ENCODE measurements around the gene EXT2. TPM values are rescaled to one million over a fixed set of nuclear protein-coding genes. Genes with fewer than 3 reads are reported as not detected.

Gene EXT2
- total RNA-seq, 1 experiment from 2014 or later: 259 TPM

DNA sequence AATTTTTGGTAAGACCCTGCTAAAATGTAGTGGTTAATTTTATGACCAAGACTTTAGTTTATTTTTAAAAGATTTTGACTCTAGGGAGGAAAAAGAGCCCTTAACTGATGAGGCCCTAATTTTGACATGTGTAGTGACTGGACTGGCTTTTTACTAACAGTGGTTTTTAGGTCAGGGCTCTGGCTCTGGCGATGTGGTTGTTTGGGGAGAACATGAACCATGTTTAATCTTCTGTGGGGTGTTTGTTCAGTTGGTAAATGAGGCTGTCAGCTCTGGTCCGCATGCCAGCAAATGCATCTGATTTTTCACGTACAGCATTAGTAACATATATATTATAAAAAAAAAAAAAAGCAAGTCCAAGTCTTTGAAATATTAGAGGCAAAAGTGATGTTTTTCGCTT, 104.3 kb downstream of the EXT2 start:
- DNase-seq (ENCODE audit: low read depth): no peak

DNA sequence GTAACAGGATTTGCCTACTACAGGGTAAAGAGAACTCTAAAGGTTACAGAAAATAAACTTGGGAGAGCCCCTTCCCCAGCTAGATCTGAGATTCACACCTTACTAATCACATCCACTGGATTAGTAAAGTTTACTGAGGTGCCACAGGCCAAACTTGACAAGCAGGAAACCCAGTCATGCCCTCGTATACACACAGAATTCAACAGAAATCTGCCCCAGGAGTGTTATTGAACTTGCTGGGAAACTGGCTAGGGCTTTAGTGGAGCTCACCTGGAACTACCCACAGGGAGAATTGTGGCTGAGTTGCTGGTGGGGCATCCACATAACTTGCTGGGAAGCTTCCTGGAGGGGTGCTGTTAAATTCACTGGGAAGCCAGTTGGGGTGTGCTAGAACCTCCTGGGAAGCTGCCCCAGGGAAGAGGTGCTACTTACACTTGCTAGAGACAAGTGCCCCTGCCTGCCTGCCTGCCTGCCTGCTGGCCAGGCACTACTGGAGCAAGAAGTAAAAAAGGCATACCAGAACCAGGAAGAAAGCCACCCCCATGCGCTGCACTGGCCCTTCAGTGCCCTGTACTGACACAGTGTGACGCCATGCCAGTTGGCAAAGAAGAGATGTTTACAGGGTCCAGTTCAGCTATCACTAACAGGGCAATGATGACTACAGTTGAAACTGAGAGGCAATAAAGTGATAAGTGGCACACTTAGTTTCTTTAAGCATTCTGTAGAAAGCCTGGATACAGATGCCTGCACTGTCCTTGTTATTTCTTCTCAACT, 108.0 kb downstream of the EXT2 start:
- no peak for DNase-seq (ENCODE audit: low read depth)

DNA sequence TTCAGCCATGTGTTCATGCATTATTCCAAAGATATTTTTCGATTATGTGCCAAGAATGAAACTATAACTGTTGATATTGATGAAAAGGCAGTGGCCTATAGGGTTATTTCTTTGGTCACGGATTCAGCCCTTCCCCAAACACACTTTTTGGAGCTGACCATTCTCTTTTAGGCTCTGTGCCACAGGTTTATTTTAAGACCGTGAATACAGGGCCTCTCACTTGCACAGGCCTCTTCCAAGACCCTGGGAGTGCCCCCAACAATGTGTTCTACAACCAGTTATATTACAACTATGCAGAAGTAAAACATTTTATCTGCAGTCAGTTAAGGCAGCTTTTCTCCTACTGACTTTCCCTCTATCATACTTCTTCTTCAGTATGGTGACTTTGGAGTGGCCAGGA, 109.9 kb downstream of the EXT2 start:
- no peak for DNase-seq (ENCODE audit: low read depth)

DNA sequence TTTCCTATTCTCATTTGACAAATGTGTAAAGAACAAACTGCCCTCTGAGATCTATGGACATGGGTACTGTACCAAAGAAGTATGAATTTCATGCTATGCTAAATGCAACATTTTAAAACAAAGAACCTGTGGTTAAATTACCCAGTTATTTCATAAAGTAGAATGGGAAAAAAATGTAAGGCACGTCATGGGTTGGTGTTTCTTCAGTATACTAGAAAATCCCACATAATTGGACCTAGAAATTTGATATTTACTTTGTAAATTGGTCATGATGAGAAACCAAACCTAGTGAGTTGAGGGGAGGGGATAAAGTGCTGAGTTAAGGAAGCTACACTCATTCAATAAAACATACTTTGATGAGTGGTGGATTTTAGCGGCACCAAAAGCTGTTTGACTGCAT, 110.4 kb downstream of the EXT2 start:
- DNase-seq (ENCODE audit: low read depth): no peak

DNA sequence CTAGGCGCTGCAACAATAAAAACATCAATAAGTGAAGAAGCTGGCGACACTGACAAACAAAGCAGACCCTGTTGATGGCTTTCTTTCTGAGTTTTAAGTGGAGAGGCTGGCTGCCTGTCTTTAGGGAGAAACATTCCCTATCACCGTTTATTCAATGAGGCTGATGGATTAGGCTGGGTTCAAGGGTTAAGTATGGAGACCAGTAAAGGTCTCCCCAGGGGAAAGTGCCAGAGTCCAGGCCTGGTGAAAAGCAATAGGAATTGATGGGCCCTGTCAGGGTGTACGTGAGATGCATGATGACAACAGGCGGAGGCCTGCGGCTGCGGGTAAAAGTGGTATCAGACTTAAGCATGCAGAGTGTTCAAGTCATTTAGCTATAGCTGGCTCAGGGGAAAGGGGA, 111.8 kb downstream of the EXT2 start:
- no peak for DNase-seq (ENCODE audit: low read depth)

DNA sequence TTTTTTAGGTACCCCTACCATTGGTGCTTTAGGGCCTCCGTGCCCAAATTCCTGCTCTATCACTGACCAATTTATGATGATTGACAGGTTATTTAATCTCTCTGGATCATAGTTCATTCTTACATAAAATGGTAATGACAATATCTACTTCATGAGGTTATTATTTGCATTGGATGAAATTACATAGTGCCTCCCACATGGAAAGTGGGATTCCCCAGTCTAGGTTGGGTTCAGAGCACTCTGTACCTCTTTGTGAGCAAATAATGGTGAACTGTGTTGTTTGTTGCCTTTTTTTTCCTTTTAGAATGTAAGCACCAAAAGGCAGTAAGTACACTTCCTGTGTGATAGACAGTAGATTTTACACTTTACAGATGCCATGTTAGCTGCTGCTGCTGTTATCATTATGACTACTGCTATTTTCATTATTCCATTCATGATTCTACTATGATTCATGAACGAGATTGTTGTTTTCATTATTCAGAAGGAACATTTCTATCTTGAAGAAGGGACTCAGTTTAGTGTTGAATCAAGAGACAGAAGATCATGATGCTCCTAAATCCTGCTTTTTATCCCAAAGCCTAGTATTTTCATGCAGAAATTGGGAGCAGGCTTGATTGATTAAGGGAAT, 113.6 kb downstream of the EXT2 start:
- DNase-seq (ENCODE audit: low read depth): no peak

DNA sequence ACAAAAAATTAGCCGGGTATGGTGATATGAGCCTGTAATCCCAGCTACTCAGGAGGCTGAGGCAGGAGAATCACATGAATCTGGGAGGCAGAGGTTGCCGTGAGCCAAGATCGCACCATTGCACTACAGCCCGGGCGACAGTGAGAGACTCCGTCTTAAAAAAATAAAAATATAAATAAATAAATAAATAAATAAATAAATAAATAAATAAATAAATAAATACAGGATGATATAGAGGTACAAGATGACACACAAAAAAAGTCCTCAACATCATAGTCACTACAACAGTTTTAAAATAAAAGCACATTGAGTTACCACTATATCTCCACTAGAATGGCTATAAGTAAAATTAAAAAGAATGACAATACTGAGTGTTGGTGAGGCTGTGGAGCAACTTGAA, 116.7 kb downstream of the EXT2 start:
- DNase-seq (ENCODE audit: low read depth): no peak

DNA sequence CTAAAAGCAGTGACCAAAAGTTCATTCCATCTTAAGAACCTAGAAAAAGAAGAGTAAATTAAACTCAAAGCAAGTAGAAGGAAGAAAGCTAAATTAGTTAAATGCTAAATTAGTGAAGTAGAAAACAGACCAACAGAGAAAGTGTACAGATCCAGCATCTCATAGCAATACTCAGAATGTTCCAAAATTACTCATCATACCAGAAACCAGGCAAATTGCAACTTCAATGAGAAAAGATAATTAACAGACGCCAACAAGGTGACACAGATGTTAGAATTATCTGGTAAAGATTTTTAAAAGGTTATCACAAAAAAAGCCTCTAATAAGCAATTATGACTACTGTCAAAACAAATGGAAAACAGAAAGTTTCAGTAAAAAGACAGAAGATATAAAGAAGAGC, 117.7 kb downstream of the EXT2 start:
- DNase-seq (ENCODE audit: low read depth): no peak

DNA sequence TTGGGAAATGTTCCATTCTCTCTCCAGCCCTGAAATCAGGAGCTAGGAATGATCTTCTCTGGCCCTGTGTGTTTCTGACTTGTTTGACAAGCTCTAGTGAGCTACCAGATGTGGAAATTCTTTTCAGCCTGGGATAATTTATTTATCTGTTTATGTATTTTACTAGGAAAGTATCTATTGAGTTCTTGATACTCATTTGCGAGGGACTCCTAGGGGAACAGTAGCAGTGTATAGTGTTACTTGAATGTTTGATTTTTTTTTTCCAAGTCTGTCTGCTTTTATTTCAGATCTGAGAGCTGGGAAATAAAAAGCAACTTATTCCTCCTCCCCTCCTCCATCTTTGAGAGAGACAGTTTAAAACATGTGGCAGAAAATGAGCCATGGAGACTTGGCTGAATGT, 122.0 kb downstream of the EXT2 start:
- DNase-seq (ENCODE audit: low read depth): no peak

DNA sequence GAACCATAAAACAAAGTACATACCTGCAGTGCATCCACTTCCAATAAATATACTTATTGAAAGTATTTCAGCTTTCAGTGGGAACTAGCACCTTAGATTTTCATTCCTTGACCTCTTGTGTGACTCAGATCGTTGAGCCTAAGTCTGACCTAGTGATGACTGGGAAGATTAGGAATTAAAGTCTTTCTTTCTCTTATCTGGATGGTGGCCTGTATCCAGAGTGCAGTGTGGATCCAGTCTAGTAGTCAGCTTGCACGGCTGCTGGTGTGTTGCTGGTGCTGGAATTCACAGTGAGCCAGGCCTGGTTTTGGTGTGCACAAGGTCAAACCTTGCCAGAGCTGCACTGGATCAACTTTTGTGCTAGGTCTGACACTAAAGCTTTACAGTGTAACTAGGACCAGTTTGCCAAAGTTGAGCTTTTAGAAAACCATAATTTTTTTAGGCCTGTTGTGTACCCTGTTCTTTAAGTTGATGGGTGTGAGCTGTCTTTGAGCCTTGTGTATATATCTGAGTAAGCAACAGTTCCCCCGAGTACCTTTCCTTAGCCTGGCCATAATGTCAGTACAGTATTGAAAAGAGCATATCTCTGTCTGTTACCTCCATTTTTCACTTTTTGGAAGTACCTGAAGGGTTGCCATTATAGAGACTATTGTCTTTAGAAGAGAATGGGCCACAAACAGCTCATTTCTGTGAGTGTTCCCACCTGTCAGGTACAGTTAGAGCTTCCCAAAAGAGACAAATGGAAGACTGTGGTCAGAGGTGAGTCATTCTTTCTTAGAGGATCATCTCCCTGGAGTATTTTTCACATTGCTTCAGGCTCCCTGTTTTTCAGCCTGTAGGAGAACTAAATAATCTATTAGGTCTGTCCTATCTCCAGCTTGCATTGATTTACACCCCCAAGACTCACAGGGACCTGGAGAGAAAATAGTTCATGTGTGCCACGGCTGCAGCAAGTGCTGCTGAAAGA, 124.6 kb downstream of the EXT2 start:
- peak; percentile 34 for DNase-seq (ENCODE audit: low read depth)

DNA sequence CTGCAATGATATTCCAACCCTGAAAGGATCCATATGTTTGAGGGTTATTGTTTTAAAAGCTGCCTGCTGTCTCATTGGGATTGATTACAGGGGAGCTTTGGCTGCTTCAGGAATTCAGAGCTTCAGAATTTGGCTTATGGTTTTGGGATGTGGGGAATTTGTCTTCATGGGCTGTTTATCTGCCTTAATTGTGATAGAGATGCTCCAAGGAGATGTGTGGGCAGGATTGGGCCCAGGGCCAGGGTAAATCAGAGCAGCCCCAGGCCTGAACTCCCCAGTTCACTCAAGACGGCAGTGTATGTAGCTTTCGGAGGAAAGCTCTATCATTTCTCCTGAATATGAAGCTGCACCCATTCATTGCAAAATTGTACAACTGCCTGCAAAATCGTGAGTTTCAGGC, 126.0 kb downstream of the EXT2 start:
- no peak for DNase-seq (ENCODE audit: low read depth)

DNA sequence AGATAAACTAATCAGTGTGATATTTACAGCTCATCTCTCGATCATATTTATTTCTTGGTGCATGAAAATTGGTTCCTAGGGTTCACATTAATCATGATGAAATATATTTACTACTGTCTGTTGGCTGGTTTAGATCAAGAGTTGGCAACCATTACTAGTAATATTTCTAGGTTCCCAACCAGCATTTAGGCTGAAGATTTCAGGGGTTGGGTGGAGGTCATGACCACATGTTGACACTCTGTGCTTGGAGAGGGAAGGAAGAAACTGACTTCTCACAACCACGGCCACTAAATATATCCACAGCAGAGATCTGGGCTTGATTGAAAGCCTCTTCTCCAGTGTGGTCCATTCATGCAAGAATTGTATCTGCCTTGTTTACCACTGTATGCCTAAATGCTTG, 126.5 kb downstream of the EXT2 start:
- DNase-seq (ENCODE audit: low read depth): no peak

DNA sequence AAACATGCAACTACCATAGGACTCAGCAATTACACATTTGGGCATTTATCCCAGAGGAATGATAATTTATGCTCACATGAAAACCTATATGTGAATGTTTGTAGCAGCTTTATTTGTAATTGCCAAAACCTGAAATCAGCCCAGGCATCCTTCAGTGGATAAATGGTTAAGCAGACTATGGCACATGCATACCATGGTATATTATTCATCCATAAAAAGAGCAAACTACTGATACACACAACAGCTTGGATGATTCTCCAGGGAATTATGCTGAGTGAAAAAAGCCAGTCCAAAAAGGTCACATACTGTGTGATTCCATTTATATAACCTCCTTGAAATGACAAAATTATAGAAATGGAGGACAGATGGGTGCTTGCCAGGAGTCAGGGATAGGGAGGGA, 127.8 kb downstream of the EXT2 start:
- DNase-seq (ENCODE audit: low read depth): peak; percentile 25

DNA sequence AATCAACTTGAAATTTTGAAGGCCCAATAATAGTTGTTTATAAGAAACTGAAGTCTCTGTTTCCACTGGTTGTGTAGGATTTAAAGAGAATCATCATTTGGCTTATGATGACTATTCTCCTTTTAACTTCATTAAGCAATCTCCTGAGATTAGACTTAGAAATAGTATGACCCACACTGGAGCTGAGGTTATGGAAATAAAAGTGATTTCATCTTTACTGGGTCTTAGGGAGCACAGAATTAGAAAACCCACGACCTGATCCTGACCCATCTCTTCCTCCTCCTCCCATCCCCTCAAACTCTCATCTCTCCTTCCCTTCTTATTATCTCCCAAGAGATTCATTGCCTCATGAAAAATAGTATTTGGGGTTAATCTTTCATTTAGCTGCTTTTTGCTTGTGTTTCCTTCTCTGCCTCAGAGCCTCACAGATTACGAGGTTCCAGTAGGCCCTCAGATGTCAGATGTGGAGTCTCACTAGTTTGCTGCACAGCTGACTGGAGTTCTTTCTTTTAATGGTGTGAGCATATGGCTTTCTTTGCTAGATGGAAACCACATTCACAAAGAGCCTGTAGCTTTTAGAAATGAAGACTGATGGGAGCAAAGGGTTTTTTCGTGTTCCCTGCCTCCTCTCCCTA, 129.5 kb downstream of the EXT2 start:
- no peak for DNase-seq (ENCODE audit: low read depth)

DNA sequence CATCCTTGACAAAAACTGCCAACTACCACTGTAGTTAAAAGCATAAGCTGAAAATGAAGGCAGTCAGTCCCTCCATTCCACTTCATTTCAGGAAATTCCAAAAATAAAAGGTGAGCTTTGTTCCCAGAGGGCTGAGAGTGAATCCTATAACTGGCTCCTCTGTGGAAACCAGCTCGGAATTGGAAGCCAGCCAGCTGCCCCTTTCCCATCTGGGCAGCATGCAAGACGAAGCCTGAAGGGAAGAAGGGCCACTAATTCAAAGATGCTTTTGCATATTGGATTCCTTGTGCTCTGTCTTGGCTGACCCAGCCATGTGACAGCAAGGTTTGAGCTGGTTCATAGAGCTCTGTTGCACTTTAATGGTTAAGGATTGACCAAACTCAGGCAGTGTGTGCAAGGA, 131.0 kb downstream of the EXT2 start:
- DNase-seq (ENCODE audit: low read depth): no peak

DNA sequence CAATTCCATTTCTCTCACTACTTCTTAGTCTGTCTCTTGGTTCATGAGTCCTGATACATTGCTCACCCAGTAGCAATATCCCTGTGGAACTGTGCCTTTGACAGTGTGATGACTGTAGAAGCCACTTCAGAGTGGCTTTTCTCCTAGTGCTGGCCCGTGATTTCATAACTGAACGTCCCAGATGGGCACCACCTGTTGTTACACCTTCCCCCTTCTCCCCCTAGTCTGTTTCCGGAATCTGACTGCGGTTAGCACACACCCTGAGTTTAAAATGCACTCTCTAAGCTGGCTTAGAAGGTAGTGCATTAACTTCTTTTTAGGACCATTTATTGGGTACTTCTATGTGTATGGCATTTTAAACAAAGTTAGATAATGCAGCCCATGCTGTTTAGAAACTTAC, 131.5 kb downstream of the EXT2 start:
- no peak for DNase-seq (ENCODE audit: low read depth)

DNA sequence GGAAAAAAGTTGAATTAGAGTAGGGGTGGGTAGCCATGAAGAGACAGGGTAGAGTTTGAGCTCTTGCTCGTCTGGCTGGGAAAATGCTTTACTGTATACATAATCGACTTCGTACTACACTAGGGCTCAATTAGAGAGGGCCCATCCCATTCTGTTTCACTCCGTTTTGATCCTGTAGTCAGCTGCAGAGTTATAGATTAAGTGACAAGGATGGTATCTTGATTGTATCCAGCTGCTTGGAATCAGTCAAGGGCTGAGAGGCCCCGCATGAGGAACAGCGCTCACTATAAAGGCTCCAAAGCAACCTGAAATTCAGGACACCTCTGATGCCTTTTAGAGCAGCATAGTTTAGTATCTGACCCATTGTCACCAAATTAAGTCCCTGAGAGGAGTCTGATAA, 132.9 kb downstream of the EXT2 start:
- DNase-seq (ENCODE audit: low read depth): no peak

DNA sequence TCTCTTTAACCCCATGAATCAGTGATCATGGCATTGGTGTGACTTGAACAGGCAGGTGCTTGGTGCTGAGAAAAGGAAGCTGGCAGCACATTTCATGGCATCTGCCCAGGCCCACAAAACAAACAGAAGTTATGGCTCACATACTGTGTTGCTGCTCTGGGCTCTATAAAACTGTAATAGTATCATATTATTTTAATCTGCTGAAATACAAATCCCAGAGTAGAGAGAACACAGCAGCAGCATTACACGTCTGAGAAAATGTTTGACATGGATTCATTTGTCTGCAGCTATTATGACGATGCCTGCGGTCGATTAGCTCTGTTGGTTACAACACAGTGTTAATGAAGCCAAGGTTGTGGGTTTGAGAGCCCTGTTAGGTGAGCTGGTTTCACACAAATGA, 133.6 kb downstream of the EXT2 start:
- no peak for DNase-seq (ENCODE audit: low read depth)

DNA sequence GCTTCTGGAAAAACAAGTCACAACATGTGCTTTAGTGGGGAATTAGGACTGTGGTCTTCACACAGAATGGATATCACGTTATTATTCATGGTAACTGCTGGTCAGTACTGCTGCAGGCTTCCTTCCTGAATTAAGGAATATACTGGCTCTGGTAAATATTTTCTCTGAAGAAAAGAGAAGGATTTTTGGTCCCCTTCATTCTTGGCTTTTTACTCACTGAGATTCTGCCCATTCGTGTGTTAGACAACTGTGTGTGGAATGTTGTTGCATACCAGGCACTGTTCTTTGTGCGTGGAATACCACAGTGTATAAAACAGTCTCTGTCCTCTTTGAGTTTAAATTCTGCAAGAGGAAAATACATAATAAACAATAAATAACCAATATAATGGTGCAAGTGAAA, 134.1 kb downstream of the EXT2 start:
- DNase-seq (ENCODE audit: low read depth): no peak

DNA sequence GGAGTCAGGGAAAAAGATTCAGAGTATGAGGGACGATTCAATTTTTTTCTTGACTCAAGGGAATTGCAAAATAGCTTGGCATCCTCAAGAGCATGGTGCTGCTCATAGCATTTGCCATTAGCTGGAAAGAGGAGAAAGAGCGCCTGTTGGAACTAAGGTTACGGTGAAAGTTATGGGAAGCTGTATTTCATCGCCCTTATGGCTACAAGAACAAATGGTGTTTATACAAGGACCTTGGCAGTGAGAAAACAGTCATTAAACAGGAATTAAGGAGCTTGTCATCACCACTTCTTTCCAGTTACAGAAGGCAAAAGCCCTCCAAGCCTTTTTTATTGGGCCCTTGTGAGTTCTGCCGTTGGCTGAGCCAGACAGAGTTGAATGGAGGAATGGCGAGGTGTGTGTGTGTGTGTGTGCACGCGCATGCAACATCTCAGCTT, 140.3 kb downstream of the EXT2 start:
- no peak for DNase-seq (ENCODE audit: low read depth)

DNA sequence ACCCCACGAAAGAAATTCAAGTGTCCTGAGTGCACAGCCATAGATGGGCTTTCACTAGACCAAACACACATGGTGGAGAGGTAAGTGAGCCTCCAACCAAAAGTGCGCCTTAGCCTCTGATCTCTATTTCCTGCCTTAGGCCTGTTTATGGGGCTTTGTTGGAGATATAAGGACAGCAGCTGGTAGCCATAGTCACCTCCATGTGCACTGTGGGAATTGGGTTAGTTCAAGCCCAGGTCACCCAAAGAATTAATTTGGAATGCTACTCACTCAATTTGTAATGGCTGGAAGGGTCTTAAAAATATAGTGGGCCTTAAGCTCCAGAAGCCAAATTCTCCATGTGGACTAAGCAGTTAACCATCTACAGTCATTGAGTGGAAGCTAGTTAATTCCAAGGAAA, 140.8 kb downstream of the EXT2 start:
- no peak for DNase-seq (ENCODE audit: low read depth)

DNA sequence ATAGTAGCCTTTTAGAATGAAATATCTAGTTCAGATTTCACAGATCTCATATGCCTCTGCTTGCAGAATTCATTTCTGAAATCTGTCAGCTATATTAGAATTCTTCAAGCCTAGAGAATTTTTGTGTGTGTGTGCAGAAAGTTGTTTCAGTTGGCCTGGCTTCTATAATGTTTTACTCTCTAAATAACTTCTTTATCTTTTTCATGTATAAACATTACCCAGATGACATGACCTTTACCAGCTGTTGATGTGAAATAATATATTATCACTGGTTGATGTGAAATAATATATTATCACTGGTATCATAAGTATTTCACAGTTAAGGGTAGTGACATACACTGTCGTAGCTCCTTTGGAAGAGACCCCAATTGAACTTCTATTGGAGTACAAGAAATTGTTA, 141.7 kb downstream of the EXT2 start:
- DNase-seq (ENCODE audit: low read depth): no peak

Measured in M059J (cell line).